Effector memory CD4-positive, alpha-beta T cell (primary cell): ENCODE data around the gene VAV2.
A peak's percentile ranks its signal among the peaks of the same experiment; 100 is the strongest.

ENCODE experiments used
- DNase-seq, 3 donors: peaks; one replicate each; pipeline ENCODE4 v3.0.0-alpha.2; 2020
- H3K27ac ChIP-seq: 2 replicates; pipeline ENCODE4 v1.7.0; 2013; ENCODE audit warnings: mild to moderate bottlenecking, low read length, moderate library complexity; ENCODE audit not compliant: insufficient read depth, poor library complexity, severe bottlenecking
- H3K27me3 ChIP-seq: replicated peaks from 2 replicates; pipeline ENCODE4 v1.7.0; 2013; ENCODE audit warnings: mild to moderate bottlenecking, low read length; ENCODE audit not compliant: insufficient read depth, control insufficient read depth, poor library complexity, severe bottlenecking
- H3K36me3 ChIP-seq: 2 replicates; pipeline ENCODE4 v1.7.0; 2013; ENCODE audit warnings: mild to moderate bottlenecking, low read length, moderate library complexity; ENCODE audit not compliant: control insufficient read depth, insufficient read depth
- H3K4me1 ChIP-seq: 2 replicates; pipeline ENCODE4 v1.7.0; 2013; ENCODE audit warnings: low read length, mild to moderate bottlenecking; ENCODE audit not compliant: control insufficient read depth, insufficient read depth, poor library complexity, severe bottlenecking
- H3K4me3 ChIP-seq: 2 replicates; pipeline ENCODE4 v1.7.0; 2013; ENCODE audit warnings: low read length, low read depth, mild to moderate bottlenecking; ENCODE audit not compliant: insufficient read depth, poor library complexity, severe bottlenecking
- H3K9me3 ChIP-seq: 2 replicates; pipeline ENCODE4 v1.7.0; 2013; ENCODE audit warnings: mild to moderate bottlenecking, low read length, moderate library complexity; ENCODE audit not compliant: control insufficient read depth
- total RNA-seq, 3 donors: gene quantifications; one replicate each; lab custom pipeline; 2026; lab: John Stamatoyannopoulos, UW

Gene VAV2
- total RNA-seq: 2.1 to 6.0 (median 5.8) reads per million in 3 donors

DNA sequence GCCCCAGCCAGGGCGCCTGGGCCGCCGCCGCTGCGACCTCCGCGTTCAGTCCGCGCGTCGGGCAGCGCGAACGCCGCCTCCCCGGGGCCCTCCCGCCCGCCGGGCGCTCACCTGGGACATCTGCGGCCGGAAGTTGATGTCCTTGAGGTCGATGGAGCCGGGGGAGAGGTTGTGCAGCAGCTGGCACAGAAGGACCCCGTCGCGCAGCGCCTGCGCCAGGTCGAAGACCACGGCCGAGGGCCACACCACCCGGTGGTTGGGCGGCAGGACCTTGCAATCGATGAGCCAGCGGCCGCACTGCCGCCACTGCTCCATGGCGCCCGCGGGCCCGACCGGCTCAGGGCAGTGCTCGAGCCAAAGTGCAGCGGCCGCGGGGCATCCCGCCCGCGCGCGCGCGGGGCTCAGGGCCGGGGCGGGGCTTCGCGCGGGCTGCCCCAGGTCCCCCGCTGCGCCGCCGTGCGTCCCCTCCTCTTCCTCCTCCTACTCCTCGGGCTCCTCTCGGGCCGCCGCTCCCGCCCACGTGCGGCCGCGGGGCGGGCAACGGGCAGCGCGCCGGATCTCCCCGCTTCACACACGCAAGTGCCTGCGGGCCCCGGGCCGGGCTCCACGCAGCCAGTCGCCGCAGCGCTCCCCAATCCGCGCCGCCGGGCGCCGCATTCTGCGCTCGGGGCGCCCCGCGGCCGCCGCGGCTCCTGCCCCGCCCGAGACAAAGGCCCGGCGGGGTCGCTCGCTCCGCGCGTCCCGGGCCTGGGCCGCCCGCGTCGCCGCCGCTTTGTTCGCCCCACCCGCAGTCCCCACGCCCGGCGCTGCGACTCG, at the start of gene VAV2:
TSS of gene VAV2 (minus strand) at position 361 of the 816 bp plus-strand sequence. CDS start at position 315, 46 bp downstream.
- peak within 1 kb of the TSS; percentile 73 for H3K4me3 ChIP-seq
- DNase-seq: peak in 1 of 3 donors; percentile 26

GRCh38 chr9:134041649-134041962, 49.5 kb upstream of the VAV2 start:
- Histone ChIP-seq H3K36me3 (peaks cover 75% of the 10 kb centered on the region), H3K9me3 (no peaks in the 10 kb centered on the region), H3K27ac (no peak overlapping the region), H3K4me1 (no peaks in the 10 kb centered on the region), H3K4me3 (no peak overlapping the region), H3K27me3 (no peaks in the 10 kb centered on the region)
- DNase-seq: no peak

More for the DNA sequence above, at the start of gene VAV2:
- H3K27me3 ChIP-seq: peaks cover 14% of the 10 kb centered on the region
- H3K9me3 ChIP-seq: no peaks in the 10 kb centered on the region
- H3K27ac ChIP-seq: no peak within 1 kb of the TSS
- H3K36me3 ChIP-seq: no peaks in the 10 kb centered on the region
- H3K4me1 ChIP-seq: peaks cover 21% of the 10 kb centered on the region

DNA sequence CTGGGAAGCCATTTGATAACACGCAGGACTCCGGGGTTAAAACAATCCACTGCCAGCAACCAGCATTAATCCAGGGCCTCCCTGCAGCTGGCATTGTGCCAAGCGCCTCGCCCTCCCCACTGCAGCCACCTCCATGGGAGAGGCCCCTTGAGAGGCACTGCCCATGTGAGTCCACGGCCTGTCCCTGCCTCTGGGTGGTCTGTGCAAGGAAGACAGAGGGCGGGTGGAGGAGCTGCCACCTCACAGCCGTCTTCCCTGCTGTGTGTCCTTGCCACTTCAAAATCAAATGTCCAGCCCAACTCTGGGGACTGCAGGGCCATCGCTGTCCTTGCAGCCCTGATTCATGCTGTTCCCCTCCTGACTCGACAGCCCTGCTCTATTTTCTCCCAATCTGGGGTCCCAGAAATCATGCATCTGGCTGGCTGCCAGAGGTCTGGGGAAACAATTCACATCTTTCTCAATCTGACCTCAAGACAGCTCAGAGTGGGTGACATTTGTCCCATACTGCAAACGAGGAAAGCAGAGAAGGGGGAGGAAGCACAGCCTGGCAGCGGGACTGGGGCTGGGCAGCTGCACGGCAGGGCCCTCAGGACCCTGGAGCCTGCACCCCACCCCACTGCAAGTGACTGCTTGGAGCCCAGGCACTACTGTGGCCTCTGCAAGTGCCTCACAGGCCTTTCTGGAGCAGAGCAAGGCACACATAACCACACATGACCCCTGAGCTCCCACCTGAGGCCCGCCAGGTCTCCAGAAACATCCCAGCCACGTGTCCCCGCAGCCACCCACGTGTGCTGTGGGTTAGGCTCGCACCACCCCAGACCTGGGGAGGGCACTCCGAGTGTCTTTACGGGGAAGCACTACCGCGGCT, 48.9 kb upstream of the VAV2 start:
- H3K4me1 ChIP-seq: no peaks in the 10 kb centered on the region
- no peaks in the 10 kb centered on the region for H3K9me3 ChIP-seq
- no peak overlapping the region for H3K4me3 ChIP-seq
- H3K36me3 ChIP-seq: peaks cover 75% of the 10 kb centered on the region
- DNase-seq: no peak
- no peak overlapping the region for H3K27ac ChIP-seq
- H3K27me3 ChIP-seq: no peaks in the 10 kb centered on the region

DNA sequence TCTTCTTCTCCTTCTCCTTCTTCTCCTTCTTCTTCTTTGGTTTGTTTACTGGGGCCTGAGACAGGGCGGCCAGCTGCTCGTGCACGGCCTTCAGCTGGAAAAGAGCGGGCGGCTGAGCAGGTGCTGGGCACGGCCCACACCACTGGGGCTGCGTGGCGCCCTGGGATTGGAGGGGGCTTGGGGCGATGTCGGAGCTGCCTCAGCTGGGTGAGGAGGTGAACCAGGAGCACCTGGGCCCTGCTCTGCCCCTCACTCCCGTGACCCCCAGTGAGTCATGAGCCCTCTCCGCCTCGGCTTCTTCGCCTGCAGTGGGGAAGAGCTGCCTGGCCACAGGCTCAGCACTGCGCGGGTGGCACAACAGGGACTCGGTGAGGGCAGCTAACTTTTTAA, 48.0 kb upstream of the VAV2 start:
- Histone ChIP-seq H3K4me1 (no peaks in the 10 kb centered on the region), H3K4me3 (no peak overlapping the region), H3K27me3 (no peaks in the 10 kb centered on the region), H3K36me3 (peaks cover 73% of the 10 kb centered on the region), H3K27ac (no peak overlapping the region), H3K9me3 (no peaks in the 10 kb centered on the region)
- no peak for DNase-seq

DNA sequence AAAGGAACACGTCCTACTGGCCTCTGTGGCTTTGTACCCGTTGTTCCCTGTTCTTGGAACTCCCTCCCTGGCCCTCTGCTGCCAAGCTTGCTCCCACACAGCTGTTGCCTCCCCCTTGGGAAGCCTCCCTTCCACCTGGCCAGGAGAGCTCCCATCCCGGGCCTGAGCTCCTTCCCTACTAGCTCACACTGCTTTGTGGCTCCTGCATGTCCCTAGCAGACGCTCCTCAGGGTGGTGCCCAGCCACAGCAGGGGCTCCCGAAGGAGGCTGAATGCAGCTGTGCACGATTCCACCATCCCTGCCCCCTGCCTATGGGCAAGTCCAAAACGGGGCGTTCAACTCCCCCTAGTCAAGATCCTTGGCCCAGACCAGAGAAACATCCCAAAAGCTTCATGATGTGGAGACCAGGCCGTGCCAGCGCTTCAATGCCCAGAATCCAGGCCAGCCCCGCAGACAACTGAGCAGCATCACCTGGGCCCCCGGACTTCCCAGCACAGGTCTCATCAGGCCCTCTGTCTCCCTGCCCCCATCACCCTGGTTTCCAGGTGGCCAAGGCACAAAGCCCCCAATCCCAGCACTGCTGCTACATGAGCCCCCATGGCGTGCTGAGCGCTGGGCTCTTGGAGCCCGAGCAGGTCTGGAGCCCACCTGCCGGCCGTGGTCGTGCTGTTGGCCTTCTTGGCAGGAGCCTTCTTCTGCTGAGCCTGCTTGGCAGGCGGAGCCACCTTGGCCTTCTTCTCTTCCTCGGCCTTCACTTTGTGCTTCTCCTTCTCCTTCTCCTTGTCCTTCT, 47.5 kb upstream of the VAV2 start:
- peaks cover 73% of the 10 kb centered on the region for H3K36me3 ChIP-seq
- no peak for DNase-seq
- H3K27ac ChIP-seq: no peak overlapping the region
- H3K4me3 ChIP-seq: no peak overlapping the region
- H3K9me3 ChIP-seq: no peaks in the 10 kb centered on the region
- no peaks in the 10 kb centered on the region for H3K4me1 ChIP-seq
- H3K27me3 ChIP-seq: no peaks in the 10 kb centered on the region

GRCh38 chr9:134037641-134038040, 45.5 kb upstream of the VAV2 start:
- H3K36me3 ChIP-seq: peaks cover 83% of the 10 kb centered on the region
- H3K4me1 ChIP-seq: no peaks in the 10 kb centered on the region
- H3K27ac ChIP-seq: no peak overlapping the region
- no peak overlapping the region for H3K4me3 ChIP-seq
- H3K9me3 ChIP-seq: no peaks in the 10 kb centered on the region
- DNase-seq: no peak
- H3K27me3 ChIP-seq: no peaks in the 10 kb centered on the region

- Histone ChIP-seq H3K27ac (no peak overlapping the region), H3K36me3 (peaks cover 84% of the 10 kb centered on the region), H3K4me1 (no peaks in the 10 kb centered on the region), H3K4me3 (no peak overlapping the region), H3K27me3 (no peaks in the 10 kb centered on the region), H3K9me3 (no peaks in the 10 kb centered on the region)
- DNase-seq: no peak
Observed at GRCh38 chr9:134036130-134036529, 44.0 kb upstream of the VAV2 start.

- Histone ChIP-seq H3K4me3 (no peak overlapping the region), H3K27ac (no peak overlapping the region), H3K4me1 (no peaks in the 10 kb centered on the region), H3K27me3 (no peaks in the 10 kb centered on the region), H3K9me3 (no peaks in the 10 kb centered on the region), H3K36me3 (peaks cover 83% of the 10 kb centered on the region)
- DNase-seq: no peak
Observed at GRCh38 chr9:134035041-134036039, 43.2 kb upstream of the VAV2 start.
